ENCODE measurements around the gene PARD3B. TPM values are rescaled to one million over a fixed set of nuclear protein-coding genes. Genes with fewer than 3 reads are reported as not detected.

Gene PARD3B
- total RNA-seq, 1 experiment from 2014 or later: 7.6 TPM

- Histone ChIP-seq H3K9me2 (ENCODE audit: insufficient read depth) (no peaks in the 10 kb centered on the region), H3K79me2 (ENCODE audit: low read depth) (no peaks in the 10 kb centered on the region), H3K4me3 (no peak overlapping the region), H4K20me1 (ENCODE audit: insufficient read depth) (no peaks in the 10 kb centered on the region), H3K36me3 (ENCODE audit: low read depth) (no peaks in the 10 kb centered on the region), H3K9me3 (ENCODE audit: insufficient read depth, low read depth) (no peaks in the 10 kb centered on the region), H3K27ac (no peak overlapping the region), H3K4me2 (no peak overlapping the region), H2AFZ (no peak overlapping the region), H3F3A (ENCODE audit: insufficient read depth, low read depth) (no peaks in the 10 kb centered on the region), H3K4me1 (replicated peaks; ENCODE audit: insufficient read depth) (no peaks in the 10 kb centered on the region), H3K27me3 (ENCODE audit: insufficient read depth, low read depth) (no peaks in the 10 kb centered on the region)
- DNase-seq: no peak
- intact Hi-C loops (cut with micrococcal nuclease; ENCODE audit: unreplicated experiment): no loop called here
- TF ChIP-seq EZH2 (IDR thresholded peaks at IDR 0.05; ENCODE audit: low read depth) (no peak), CTCF (conservative IDR thresholded peaks at IDR 0.05) (no peak)
- POLR2A ChIA-PET (ENCODE audit: unreplicated experiment): no interaction called here
- BruUV-seq (replicated peaks): no TSS peak
- CTCF ChIA-PET: no interaction called here
These were observed 1028.7 kb downstream of the PARD3B start for GRCh38 chr2:205574001-205574400.

- no peaks in the 10 kb centered on the region for H3K27me3 ChIP-seq (ENCODE audit: insufficient read depth, low read depth)
- intact Hi-C loops (cut with micrococcal nuclease; ENCODE audit: unreplicated experiment): no loop called here
- no peaks in the 10 kb centered on the region for H3K9me2 ChIP-seq (ENCODE audit: insufficient read depth)
- H3K4me3 ChIP-seq: no peak overlapping the region
- no peaks in the 10 kb centered on the region for H3K4me1 ChIP-seq (replicated peaks; ENCODE audit: insufficient read depth)
- H3K79me2 ChIP-seq (ENCODE audit: low read depth): no peaks in the 10 kb centered on the region
- H2AFZ ChIP-seq: no peak overlapping the region
- no peaks in the 10 kb centered on the region for H4K20me1 ChIP-seq (ENCODE audit: insufficient read depth)
- no peak overlapping the region for H3K27ac ChIP-seq
- no peaks in the 10 kb centered on the region for H3F3A ChIP-seq (ENCODE audit: insufficient read depth, low read depth)
- POLR2A ChIA-PET (ENCODE audit: unreplicated experiment): no interaction called here
- TF ChIP-seq CTCF (conservative IDR thresholded peaks at IDR 0.05) (no peak), EZH2 (IDR thresholded peaks at IDR 0.05; ENCODE audit: low read depth) (no peak)
- H3K9me3 ChIP-seq (ENCODE audit: insufficient read depth, low read depth): no peaks in the 10 kb centered on the region
- CTCF ChIA-PET: no interaction called here
- BruUV-seq (replicated peaks): no TSS peak
- H3K4me2 ChIP-seq: no peak overlapping the region
- DNase-seq: no peak
- H3K36me3 ChIP-seq (ENCODE audit: low read depth): no peaks in the 10 kb centered on the region
These were observed 1034.1 kb downstream of the PARD3B start for GRCh38 chr2:205579335-205579734.

GRCh38 chr2:205580212-205580987 lies 1035.1 kb downstream of the PARD3B start:
- H3K27me3 ChIP-seq (ENCODE audit: insufficient read depth, low read depth): no peaks in the 10 kb centered on the region
- H3K79me2 ChIP-seq (ENCODE audit: low read depth): no peaks in the 10 kb centered on the region
- H4K20me1 ChIP-seq (ENCODE audit: insufficient read depth): no peaks in the 10 kb centered on the region
- ChIA-PET CTCF (no interaction called here), POLR2A (ENCODE audit: unreplicated experiment) (no interaction called here)
- H3K4me3 ChIP-seq: no peak overlapping the region
- no peaks in the 10 kb centered on the region for H3K9me2 ChIP-seq (ENCODE audit: insufficient read depth)
- H3K36me3 ChIP-seq (ENCODE audit: low read depth): no peaks in the 10 kb centered on the region
- H2AFZ ChIP-seq: no peak overlapping the region
- no peaks in the 10 kb centered on the region for H3K9me3 ChIP-seq (ENCODE audit: insufficient read depth, low read depth)
- no peak overlapping the region for H3K27ac ChIP-seq
- no TSS peak for BruUV-seq (replicated peaks)
- intact Hi-C loops (cut with micrococcal nuclease; ENCODE audit: unreplicated experiment): no loop called here
- H3K4me1 ChIP-seq (replicated peaks; ENCODE audit: insufficient read depth): no peaks in the 10 kb centered on the region
- no peak for DNase-seq
- TF ChIP-seq EZH2 (IDR thresholded peaks at IDR 0.05; ENCODE audit: low read depth) (no peak), CTCF (conservative IDR thresholded peaks at IDR 0.05) (no peak)
- H3K4me2 ChIP-seq: no peak overlapping the region
- no peaks in the 10 kb centered on the region for H3F3A ChIP-seq (ENCODE audit: insufficient read depth, low read depth)

All from PC-9 (cell line).